ENCODE measurements around the gene RFX2. TPM values are rescaled to one million over a fixed set of nuclear protein-coding genes. Genes with fewer than 3 reads are reported as not detected.

RFX2 gene
- total RNA-seq, 1 donor from 2014 or later, result 6.5 TPM

- H3K27ac Mint-ChIP-seq (ENCODE audit: unreplicated experiment), result no peak overlapping the region
- DNase-seq (ENCODE audit: low spot score), result no peak
- H3K27me3 Mint-ChIP-seq (ENCODE audit: low read depth), result no peaks in the 10 kb centered on the region
- no peaks in the 10 kb centered on the region for H3K4me1 Mint-ChIP-seq (ENCODE audit: low read depth)
- peak; percentile 87 for TF ChIP-seq CTCF (IDR thresholded peaks at IDR 0.05)
- H3K4me3 Mint-ChIP-seq (ENCODE audit: unreplicated experiment), result no peak overlapping the region
- H3K9me3 Mint-ChIP-seq (ENCODE audit: low read depth), result peaks cover 11% of the 10 kb centered on the region
- peaks cover 1% of the 10 kb centered on the region for H3K36me3 Mint-ChIP-seq (ENCODE audit: low read depth)
Measured at GRCh38 chr19:6125571-6125989, 15.3 kb upstream of the RFX2 start.

GRCh38 chr19:6119031-6119430, 8.7 kb upstream of the RFX2 start:
- no peak for TF ChIP-seq CTCF (IDR thresholded peaks at IDR 0.05)
- H3K9me3 Mint-ChIP-seq (ENCODE audit: low read depth), result peaks cover 6% of the 10 kb centered on the region
- H3K27ac Mint-ChIP-seq (ENCODE audit: unreplicated experiment), result no peak overlapping the region
- H3K4me1 Mint-ChIP-seq (ENCODE audit: low read depth), result no peaks in the 10 kb centered on the region
- H3K36me3 Mint-ChIP-seq (ENCODE audit: low read depth), result peaks cover 2% of the 10 kb centered on the region
- no peak for DNase-seq (ENCODE audit: low spot score)
- peaks cover 5% of the 10 kb centered on the region for H3K27me3 Mint-ChIP-seq (ENCODE audit: low read depth)
- no peak overlapping the region for H3K4me3 Mint-ChIP-seq (ENCODE audit: unreplicated experiment)

- TF ChIP-seq CTCF (IDR thresholded peaks at IDR 0.05), result no peak
- Mint-ChIP-seq H3K36me3 (ENCODE audit: low read depth) (peaks cover 2% of the 10 kb centered on the region), H3K9me3 (ENCODE audit: low read depth) (peaks cover 6% of the 10 kb centered on the region), H3K27me3 (ENCODE audit: low read depth) (peaks cover 7% of the 10 kb centered on the region), H3K4me3 (ENCODE audit: unreplicated experiment) (no peak overlapping the region), H3K4me1 (ENCODE audit: low read depth) (no peaks in the 10 kb centered on the region), H3K27ac (ENCODE audit: unreplicated experiment) (no peak overlapping the region)
- no peak for DNase-seq (ENCODE audit: low spot score)
Measured at GRCh38 chr19:6118043-6118442, 7.7 kb upstream of the RFX2 start.

- Mint-ChIP-seq H3K27me3 (ENCODE audit: low read depth) (peaks cover 7% of the 10 kb centered on the region), H3K9me3 (ENCODE audit: low read depth) (peaks cover 6% of the 10 kb centered on the region), H3K4me1 (ENCODE audit: low read depth) (no peaks in the 10 kb centered on the region), H3K4me3 (ENCODE audit: unreplicated experiment) (no peak overlapping the region), H3K27ac (ENCODE audit: unreplicated experiment) (no peak overlapping the region), H3K36me3 (ENCODE audit: low read depth) (peaks cover 2% of the 10 kb centered on the region)
- TF ChIP-seq CTCF (IDR thresholded peaks at IDR 0.05), result no peak
- DNase-seq (ENCODE audit: low spot score), result no peak
Measured at GRCh38 chr19:6117534-6117933, 7.2 kb upstream of the RFX2 start.

GRCh38 chr19:6116749-6117430, 6.6 kb upstream of the RFX2 start:
- no peak overlapping the region for H3K4me3 Mint-ChIP-seq (ENCODE audit: unreplicated experiment)
- no peak overlapping the region for H3K27ac Mint-ChIP-seq (ENCODE audit: unreplicated experiment)
- no peak for DNase-seq (ENCODE audit: low spot score)
- H3K9me3 Mint-ChIP-seq (ENCODE audit: low read depth), result peaks cover 6% of the 10 kb centered on the region
- no peak for TF ChIP-seq CTCF (IDR thresholded peaks at IDR 0.05)
- H3K4me1 Mint-ChIP-seq (ENCODE audit: low read depth), result no peaks in the 10 kb centered on the region
- peaks cover 7% of the 10 kb centered on the region for H3K27me3 Mint-ChIP-seq (ENCODE audit: low read depth)
- H3K36me3 Mint-ChIP-seq (ENCODE audit: low read depth), result peaks cover 2% of the 10 kb centered on the region

Data from chondrocyte (in vitro differentiated cells).